ENCODE measurements around the gene ESPNL. TPM values are rescaled to one million over a fixed set of nuclear protein-coding genes. Genes with fewer than 3 reads are reported as not detected.

ESPNL gene
- total and polyA plus RNA-seq, 4 donors = 0.08 to 0.59 (median 0.35) TPM

- H3K27ac ChIP-seq (ENCODE audit: low read depth in 1 of 2, low read length in 2 of 2) = no peak overlapping the region
- H3K9me3 ChIP-seq (ENCODE audit: control insufficient read depth in 4 of 4, low read length in 3 of 4) = no peaks in the 10 kb centered on the region
- H3K4me3 ChIP-seq (ENCODE audit: low read depth in 1 of 3, low read length in 3 of 3) = no peak overlapping the region
- no peaks in the 10 kb centered on the region for H3K27me3 ChIP-seq (ENCODE audit: control insufficient read depth in 4 of 4, insufficient read depth in 4 of 4, low read length in 3 of 4)
- no peak overlapping the region for H3K9ac ChIP-seq (ENCODE audit: low read depth in 1 of 2, low read length in 2 of 2)
- DNase-seq (ENCODE audit: low spot score) = no peak
- 83% methylated on average over 12 of the region's 12 CpGs for WGBS
- no peaks in the 10 kb centered on the region for H3K36me3 ChIP-seq (ENCODE audit: control insufficient read depth in 4 of 4, insufficient read depth in 3 of 4, low read depth in 1 of 4, low read length in 3 of 4)
- TF ChIP-seq YY1 (IDR thresholded peaks at IDR 0.05) (no peak), JUND (IDR thresholded peaks at IDR 0.05) (no peak), NR2F2 (IDR thresholded peaks at IDR 0.05) (no peak), EGR1 (IDR thresholded peaks at IDR 0.05; ENCODE audit: low read depth in 2 of 2) (no peak), HNF4A (conservative IDR thresholded peaks at IDR 0.05) (no peak), GABPA (IDR thresholded peaks at IDR 0.05 in 1 of 2, conservative IDR thresholded peaks at IDR 0.05 in 1 of 2) (no peak), REST (IDR thresholded peaks at IDR 0.05) (no peak), FOXA2 (IDR thresholded peaks at IDR 0.05) (no peak), SP1 (IDR thresholded peaks at IDR 0.05) (no peak), HNF4G (IDR thresholded peaks at IDR 0.05) (no peak), RXRA (IDR thresholded peaks at IDR 0.05) (no peak), RAD21 (IDR thresholded peaks at IDR 0.05) (no peak), TAF1 (conservative IDR thresholded peaks at IDR 0.05) (no peak)
- TF ChIP-seq, protein P1, sequence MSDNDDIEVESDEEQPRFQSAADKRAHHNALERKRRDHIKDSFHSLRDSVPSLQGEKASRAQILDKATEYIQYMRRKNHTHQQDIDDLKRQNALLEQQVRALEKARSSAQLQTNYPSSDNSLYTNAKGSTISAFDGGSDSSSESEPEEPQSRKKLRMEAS (IDR thresholded peaks at IDR 0.05) = no peak
- TF ChIP-seq, protein P2, sequence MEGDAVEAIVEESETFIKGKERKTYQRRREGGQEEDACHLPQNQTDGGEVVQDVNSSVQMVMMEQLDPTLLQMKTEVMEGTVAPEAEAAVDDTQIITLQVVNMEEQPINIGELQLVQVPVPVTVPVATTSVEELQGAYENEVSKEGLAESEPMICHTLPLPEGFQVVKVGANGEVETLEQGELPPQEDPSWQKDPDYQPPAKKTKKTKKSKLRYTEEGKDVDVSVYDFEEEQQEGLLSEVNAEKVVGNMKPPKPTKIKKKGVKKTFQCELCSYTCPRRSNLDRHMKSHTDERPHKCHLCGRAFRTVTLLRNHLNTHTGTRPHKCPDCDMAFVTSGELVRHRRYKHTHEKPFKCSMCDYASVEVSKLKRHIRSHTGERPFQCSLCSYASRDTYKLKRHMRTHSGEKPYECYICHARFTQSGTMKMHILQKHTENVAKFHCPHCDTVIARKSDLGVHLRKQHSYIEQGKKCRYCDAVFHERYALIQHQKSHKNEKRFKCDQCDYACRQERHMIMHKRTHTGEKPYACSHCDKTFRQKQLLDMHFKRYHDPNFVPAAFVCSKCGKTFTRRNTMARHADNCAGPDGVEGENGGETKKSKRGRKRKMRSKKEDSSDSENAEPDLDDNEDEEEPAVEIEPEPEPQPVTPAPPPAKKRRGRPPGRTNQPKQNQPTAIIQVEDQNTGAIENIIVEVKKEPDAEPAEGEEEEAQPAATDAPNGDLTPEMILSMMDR (IDR thresholded peaks at IDR 0.05; ENCODE audit: low read depth, low read length, missing input control) = no peak
- TF ChIP-seq, protein P3, sequence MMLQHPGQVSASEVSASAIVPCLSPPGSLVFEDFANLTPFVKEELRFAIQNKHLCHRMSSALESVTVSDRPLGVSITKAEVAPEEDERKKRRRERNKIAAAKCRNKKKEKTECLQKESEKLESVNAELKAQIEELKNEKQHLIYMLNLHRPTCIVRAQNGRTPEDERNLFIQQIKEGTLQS (IDR thresholded peaks at IDR 0.05) = no peak
- TF ChIP-seq, protein P4, sequence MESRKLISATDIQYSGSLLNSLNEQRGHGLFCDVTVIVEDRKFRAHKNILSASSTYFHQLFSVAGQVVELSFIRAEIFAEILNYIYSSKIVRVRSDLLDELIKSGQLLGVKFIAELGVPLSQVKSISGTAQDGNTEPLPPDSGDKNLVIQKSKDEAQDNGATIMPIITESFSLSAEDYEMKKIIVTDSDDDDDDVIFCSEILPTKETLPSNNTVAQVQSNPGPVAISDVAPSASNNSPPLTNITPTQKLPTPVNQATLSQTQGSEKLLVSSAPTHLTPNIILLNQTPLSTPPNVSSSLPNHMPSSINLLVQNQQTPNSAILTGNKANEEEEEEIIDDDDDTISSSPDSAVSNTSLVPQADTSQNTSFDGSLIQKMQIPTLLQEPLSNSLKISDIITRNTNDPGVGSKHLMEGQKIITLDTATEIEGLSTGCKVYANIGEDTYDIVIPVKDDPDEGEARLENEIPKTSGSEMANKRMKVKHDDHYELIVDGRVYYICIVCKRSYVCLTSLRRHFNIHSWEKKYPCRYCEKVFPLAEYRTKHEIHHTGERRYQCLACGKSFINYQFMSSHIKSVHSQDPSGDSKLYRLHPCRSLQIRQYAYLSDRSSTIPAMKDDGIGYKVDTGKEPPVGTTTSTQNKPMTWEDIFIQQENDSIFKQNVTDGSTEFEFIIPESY (IDR thresholded peaks at IDR 0.05) = no peak
- H3K4me1 ChIP-seq (ENCODE audit: control insufficient read depth in 4 of 4, insufficient read depth in 4 of 4, low read length in 3 of 4) = no peaks in the 10 kb centered on the region
These were observed 45.7 kb downstream of the ESPNL start for GRCh38 chr2:238145851-238146250.
